Measurements from ENCODE around the gene ENAH.

DNA sequence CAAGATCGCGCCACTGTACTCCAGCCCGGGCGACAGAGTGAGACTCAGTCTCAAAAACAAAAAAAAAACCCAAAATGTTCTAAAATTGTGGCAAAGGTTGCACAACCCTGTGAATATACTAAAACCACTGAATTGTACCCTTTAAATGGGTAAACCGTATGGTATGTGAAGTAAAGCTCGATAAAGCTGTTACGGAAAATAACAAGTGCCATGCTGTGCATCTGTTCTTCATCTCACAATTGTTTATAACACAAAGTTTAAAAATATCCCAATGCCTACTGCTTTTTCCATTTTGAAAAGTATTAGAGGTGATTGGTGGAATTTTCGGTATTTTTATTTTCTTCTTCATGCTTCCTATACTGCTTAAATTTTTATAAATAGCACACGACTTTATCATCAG is 111.5 kb downstream of the ENAH start:
- no peak for TF ChIP-seq CTCF (IDR thresholded peaks at IDR 0.05; ENCODE audit: insufficient read depth, low read depth, low read length)
- no peak for TF ChIP-seq EZH2 (IDR thresholded peaks at IDR 0.05; ENCODE audit: insufficient read depth, low read length)
